NT2/D1 (cell line): ENCODE data around the gene MAGI3.

ENCODE experiments used
- DNase-seq: peaks from one replicate; pipeline ENCODE4 v3.0.0-alpha.2; 2011; ENCODE audit warnings: low read depth, low spot score
- H3K27me3 ChIP-seq: 2 replicates; pipeline ENCODE4 v1.6.0; 2011; ENCODE audit warnings: mild to moderate bottlenecking; ENCODE audit not compliant: insufficient read length, insufficient read depth
- H3K36me3 ChIP-seq: 2 replicates; pipeline ENCODE4 v1.6.1; 2011; ENCODE audit warnings: mild to moderate bottlenecking, low read length, mixed read lengths; ENCODE audit not compliant: insufficient read depth, insufficient read length
- H3K4me1 ChIP-seq: 2 replicates; pipeline ENCODE4 v1.5.1; 2011; ENCODE audit not compliant: insufficient read depth, insufficient read length
- H3K4me3 ChIP-seq: 2 replicates; pipeline ENCODE4 v1.5.1; 2011; ENCODE audit warnings: low read depth; ENCODE audit not compliant: insufficient read length
- H3K9ac ChIP-seq: 2 replicates; pipeline ENCODE4 v1.6.0; 2011; ENCODE audit warnings: low read depth; ENCODE audit not compliant: insufficient read length
- H3K9me3 ChIP-seq: 2 replicates; pipeline ENCODE4 v1.5.1; 2011; ENCODE audit warnings: mild to moderate bottlenecking, low read length; ENCODE audit not compliant: insufficient read depth
- SUZ12 ChIP-seq: IDR thresholded peaks from 2 replicates; pipeline ENCODE4 v1.6.1; 2011; ENCODE audit not compliant: insufficient read length, insufficient read depth; ENCODE audit errors: extremely low read depth
- YY1 ChIP-seq: IDR thresholded peaks from 2 replicates; pipeline ENCODE4 v1.6.1; 2011; ENCODE audit not compliant: insufficient read length, insufficient read depth
- ZNF274 ChIP-seq: IDR thresholded peaks from 2 replicates; pipeline ENCODE4 v1.6.1; 2011; ENCODE audit warnings: mild to moderate bottlenecking, low read depth, low read length

MAGI3 gene

GRCh38 chr1:113391649-113392271, 1.4 kb downstream of the MAGI3 start:
- no peaks in the 10 kb centered on the region for H3K36me3 ChIP-seq
- peaks cover 10% of the 10 kb centered on the region for H3K27me3 ChIP-seq
- H3K9ac ChIP-seq, result peak overlapping the region; percentile 80
- no peak for DNase-seq
- peak overlapping the region; percentile 76 for H3K4me3 ChIP-seq
- no peaks in the 10 kb centered on the region for H3K9me3 ChIP-seq
- H3K4me1 ChIP-seq, result no peaks in the 10 kb centered on the region
- TF ChIP-seq ZNF274 (no peak), SUZ12 (no peak), YY1 (no peak)

DNA sequence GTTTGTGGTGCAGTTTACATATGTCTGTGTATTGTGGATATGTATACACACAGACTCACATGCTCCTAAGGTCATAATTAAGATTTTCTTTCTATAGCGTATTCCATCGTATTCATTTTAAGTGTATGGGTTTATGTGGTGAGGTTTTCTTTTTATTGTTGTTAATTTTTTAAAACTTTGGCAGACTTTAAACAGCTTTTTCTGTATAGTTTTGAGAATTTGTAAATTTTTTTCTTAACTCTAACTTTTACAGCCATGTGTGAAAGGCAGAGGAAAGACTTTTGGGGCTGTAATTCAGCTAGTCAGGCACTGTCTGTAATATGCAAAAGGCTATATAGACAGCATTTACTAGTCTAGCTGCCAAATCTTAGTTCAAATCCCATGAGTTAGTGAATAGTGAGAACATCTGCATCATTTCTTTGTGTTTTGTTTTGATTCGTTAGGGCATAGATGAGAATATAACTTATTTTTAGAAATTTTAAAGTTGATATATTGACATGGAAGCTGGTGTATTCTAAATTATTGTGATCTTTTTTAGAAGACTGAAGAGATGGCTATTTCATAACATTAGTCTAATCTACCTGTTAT, 2.3 kb downstream of the MAGI3 start:
- Histone ChIP-seq H3K9me3 (no peaks in the 10 kb centered on the region), H3K27me3 (peaks cover 10% of the 10 kb centered on the region), H3K9ac (no peak overlapping the region), H3K36me3 (no peaks in the 10 kb centered on the region), H3K4me1 (no peaks in the 10 kb centered on the region), H3K4me3 (no peak overlapping the region)
- TF ChIP-seq SUZ12 (no peak), ZNF274 (no peak), YY1 (no peak)
- no peak for DNase-seq

- DNase-seq, result no peak
- TF ChIP-seq YY1 (no peak), SUZ12 (no peak), ZNF274 (no peak)
- Histone ChIP-seq H3K4me3 (no peak overlapping the region), H3K9ac (no peak overlapping the region), H3K4me1 (no peaks in the 10 kb centered on the region), H3K36me3 (no peaks in the 10 kb centered on the region), H3K27me3 (peaks cover 10% of the 10 kb centered on the region), H3K9me3 (no peaks in the 10 kb centered on the region)
Measured at GRCh38 chr1:113394043-113394862, 3.9 kb downstream of the MAGI3 start.

GRCh38 chr1:113394863-113395259, 4.5 kb downstream of the MAGI3 start:
- H3K36me3 ChIP-seq, result no peaks in the 10 kb centered on the region
- no peaks in the 10 kb centered on the region for H3K9me3 ChIP-seq
- no peak for DNase-seq
- H3K4me3 ChIP-seq, result no peak overlapping the region
- H3K9ac ChIP-seq, result no peak overlapping the region
- TF ChIP-seq SUZ12, result no peak
- TF ChIP-seq YY1, result no peak
- no peak for TF ChIP-seq ZNF274
- H3K4me1 ChIP-seq, result no peaks in the 10 kb centered on the region
- peaks cover 10% of the 10 kb centered on the region for H3K27me3 ChIP-seq

DNA sequence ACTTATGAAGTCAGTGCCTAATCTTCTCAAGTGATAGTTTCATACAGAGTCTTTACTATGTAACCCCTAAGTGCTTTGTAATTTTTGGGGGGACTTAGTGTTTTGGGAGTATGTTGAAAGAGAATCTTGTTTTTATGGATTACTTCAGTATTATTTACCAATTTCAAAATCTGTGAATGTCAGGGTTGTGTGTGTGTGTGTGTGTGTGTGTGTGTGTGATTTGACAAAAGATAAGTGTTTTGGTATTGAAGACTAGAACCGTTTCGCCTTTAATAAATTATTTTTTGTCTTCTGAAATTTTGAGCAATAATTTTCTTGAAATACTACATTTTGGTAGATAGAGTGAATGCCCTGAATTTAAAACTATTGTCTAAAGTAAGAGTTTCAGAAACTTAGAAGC, 5.8 kb downstream of the MAGI3 start:
- no peak for DNase-seq
- Histone ChIP-seq H3K9me3 (no peaks in the 10 kb centered on the region), H3K4me1 (no peaks in the 10 kb centered on the region), H3K4me3 (no peak overlapping the region), H3K9ac (no peak overlapping the region), H3K36me3 (no peaks in the 10 kb centered on the region), H3K27me3 (peaks cover 10% of the 10 kb centered on the region)
- no peak for TF ChIP-seq ZNF274
- no peak for TF ChIP-seq SUZ12
- no peak for TF ChIP-seq YY1

- Histone ChIP-seq H3K27me3 (peaks cover 7% of the 10 kb centered on the region), H3K9me3 (no peaks in the 10 kb centered on the region), H3K9ac (no peak overlapping the region), H3K4me3 (no peak overlapping the region), H3K36me3 (no peaks in the 10 kb centered on the region), H3K4me1 (no peaks in the 10 kb centered on the region)
- no peak for TF ChIP-seq ZNF274
- no peak for TF ChIP-seq YY1
- no peak for TF ChIP-seq SUZ12
- DNase-seq, result no peak
Measured at GRCh38 chr1:113396585-113396984, 6.3 kb downstream of the MAGI3 start.

DNA sequence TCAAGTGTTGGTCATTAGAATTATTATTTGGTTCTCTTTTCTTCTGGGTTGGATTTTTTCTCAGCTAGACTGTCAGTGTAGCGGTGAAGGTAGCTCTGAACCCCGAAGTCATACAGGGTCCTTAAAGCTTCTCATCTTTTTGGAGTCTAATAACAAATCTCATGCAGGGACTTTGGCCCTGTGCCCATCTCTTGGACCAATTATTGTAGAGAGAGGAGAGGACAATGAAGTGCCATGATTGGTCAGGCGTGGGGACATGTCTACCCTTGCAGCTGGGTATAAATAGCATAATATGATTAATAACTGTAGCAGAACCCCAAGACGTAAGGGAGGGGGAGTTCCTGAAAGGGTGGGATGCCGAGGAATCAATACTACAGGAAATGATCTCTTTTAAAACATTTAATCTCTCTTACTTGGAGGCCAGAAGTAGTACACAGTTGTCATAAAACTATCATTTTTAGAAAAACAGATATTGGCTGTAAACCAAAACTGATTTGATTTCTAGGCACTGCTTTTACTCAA, 8.8 kb downstream of the MAGI3 start:
- Histone ChIP-seq H3K4me3 (no peak overlapping the region), H3K9me3 (no peaks in the 10 kb centered on the region), H3K4me1 (no peaks in the 10 kb centered on the region), H3K27me3 (no peaks in the 10 kb centered on the region), H3K9ac (no peak overlapping the region), H3K36me3 (no peaks in the 10 kb centered on the region)
- TF ChIP-seq ZNF274 (no peak), YY1 (no peak), SUZ12 (no peak)
- DNase-seq, result no peak
